ENCODE data around the gene TMEM259. TPM values are rescaled to one million over a fixed set of nuclear protein-coding genes. Genes with fewer than 3 reads are reported as not detected.

TMEM259 gene
- total and polyA plus RNA-seq, 2 of the 13 experiments (the other 11 are each of a cell fraction or from before 2014, with no cell fraction given): 64.7 to 164 TPM

DNA sequence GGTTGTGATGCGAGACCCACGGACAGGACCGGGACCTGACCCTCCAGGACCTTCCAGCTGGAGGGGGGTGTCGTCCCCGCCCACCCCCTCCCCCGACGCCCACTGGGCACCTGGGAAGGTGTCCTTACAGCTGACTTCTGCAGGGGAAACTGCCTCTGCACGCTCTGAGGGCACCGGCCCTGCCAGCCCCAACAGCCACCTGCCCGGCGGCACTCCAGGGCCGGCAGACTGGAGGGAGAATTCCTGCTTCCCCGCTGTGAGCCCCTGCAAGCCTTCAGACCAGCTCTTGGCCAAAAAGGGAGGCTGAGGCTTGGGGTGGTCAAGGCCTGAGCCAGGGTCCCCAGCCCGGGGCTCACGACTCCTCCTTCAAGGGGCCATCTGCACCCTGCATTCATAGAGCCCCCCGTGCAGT, 6.7 kb upstream of the TMEM259 start (continued):
- TF ChIP-seq ZNF431 (CRISPR knock-in tag; IDR thresholded peaks at IDR 0.05; ENCODE audit: borderline replicate concordance, low read depth): no peak
- TF ChIP-seq IRF9 (CRISPR knock-in tag; IDR thresholded peaks at IDR 0.05; ENCODE audit: borderline replicate concordance): no peak
- peak; percentile 26; the same call in 1 of the 2 replicates for TF ChIP-seq KDM5B (CRISPR knock-in tag; IDR thresholded peaks at IDR 0.05; ENCODE audit: borderline replicate concordance)
- TF ChIP-seq TBX2 (CRISPR knock-in tag; IDR thresholded peaks at IDR 0.05; ENCODE audit: borderline replicate concordance): no peak
- no peak for TF ChIP-seq SATB2 (CRISPR knock-in tag; IDR thresholded peaks at IDR 0.05)
- TF ChIP-seq IRX3 (CRISPR knock-in tag; IDR thresholded peaks at IDR 0.05; ENCODE audit: borderline replicate concordance, low read depth): no peak
- no peak for TF ChIP-seq MLX (CRISPR knock-in tag; IDR thresholded peaks at IDR 0.05)
- TF ChIP-seq RARG (CRISPR knock-in tag; IDR thresholded peaks at IDR 0.05; ENCODE audit: low read depth): no peak
- TF ChIP-seq DZIP1 (CRISPR knock-in tag; IDR thresholded peaks at IDR 0.05): peak; percentile 73; the same call in 1 of the 2 replicates
- no peak for TF ChIP-seq ZNF24 (IDR thresholded peaks at IDR 0.05)
- no peak for TF ChIP-seq ZNF30 (CRISPR knock-in tag; IDR thresholded peaks at IDR 0.05)
- no peak for TF ChIP-seq PRPF4 (IDR thresholded peaks at IDR 0.05; ENCODE audit: low read depth, low read length, poor library complexity, severe bottlenecking)
- TF ChIP-seq ZSCAN30 (CRISPR knock-in tag; IDR thresholded peaks at IDR 0.05): no peak
- no peak for TF ChIP-seq HNRNPLL (IDR thresholded peaks at IDR 0.05; ENCODE audit: low read depth, low read length, poor library complexity, severe bottlenecking)
- TF ChIP-seq, protein P1, sequence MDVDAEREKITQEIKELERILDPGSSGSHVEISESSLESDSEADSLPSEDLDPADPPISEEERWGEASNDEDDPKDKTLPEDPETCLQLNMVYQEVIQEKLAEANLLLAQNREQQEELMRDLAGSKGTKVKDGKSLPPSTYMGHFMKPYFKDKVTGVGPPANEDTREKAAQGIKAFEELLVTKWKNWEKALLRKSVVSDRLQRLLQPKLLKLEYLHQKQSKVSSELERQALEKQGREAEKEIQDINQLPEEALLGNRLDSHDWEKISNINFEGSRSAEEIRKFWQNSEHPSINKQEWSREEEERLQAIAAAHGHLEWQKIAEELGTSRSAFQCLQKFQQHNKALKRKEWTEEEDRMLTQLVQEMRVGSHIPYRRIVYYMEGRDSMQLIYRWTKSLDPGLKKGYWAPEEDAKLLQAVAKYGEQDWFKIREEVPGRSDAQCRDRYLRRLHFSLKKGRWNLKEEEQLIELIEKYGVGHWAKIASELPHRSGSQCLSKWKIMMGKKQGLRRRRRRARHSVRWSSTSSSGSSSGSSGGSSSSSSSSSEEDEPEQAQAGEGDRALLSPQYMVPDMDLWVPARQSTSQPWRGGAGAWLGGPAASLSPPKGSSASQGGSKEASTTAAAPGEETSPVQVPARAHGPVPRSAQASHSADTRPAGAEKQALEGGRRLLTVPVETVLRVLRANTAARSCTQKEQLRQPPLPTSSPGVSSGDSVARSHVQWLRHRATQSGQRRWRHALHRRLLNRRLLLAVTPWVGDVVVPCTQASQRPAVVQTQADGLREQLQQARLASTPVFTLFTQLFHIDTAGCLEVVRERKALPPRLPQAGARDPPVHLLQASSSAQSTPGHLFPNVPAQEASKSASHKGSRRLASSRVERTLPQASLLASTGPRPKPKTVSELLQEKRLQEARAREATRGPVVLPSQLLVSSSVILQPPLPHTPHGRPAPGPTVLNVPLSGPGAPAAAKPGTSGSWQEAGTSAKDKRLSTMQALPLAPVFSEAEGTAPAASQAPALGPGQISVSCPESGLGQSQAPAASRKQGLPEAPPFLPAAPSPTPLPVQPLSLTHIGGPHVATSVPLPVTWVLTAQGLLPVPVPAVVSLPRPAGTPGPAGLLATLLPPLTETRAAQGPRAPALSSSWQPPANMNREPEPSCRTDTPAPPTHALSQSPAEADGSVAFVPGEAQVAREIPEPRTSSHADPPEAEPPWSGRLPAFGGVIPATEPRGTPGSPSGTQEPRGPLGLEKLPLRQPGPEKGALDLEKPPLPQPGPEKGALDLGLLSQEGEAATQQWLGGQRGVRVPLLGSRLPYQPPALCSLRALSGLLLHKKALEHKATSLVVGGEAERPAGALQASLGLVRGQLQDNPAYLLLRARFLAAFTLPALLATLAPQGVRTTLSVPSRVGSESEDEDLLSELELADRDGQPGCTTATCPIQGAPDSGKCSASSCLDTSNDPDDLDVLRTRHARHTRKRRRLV (CRISPR knock-in tag; IDR thresholded peaks at IDR 0.05): 0 out of 2 replicates have a peak, but pooled peaks have one; percentile 6
- no peak for TF ChIP-seq RBAK (CRISPR knock-in tag; IDR thresholded peaks at IDR 0.05)
- TF ChIP-seq ZNF224 (CRISPR knock-in tag; IDR thresholded peaks at IDR 0.05): 0 out of 2 replicates have a peak, but pooled peaks have one; percentile 44
- no peak for TF ChIP-seq ZNF205 (CRISPR knock-in tag; IDR thresholded peaks at IDR 0.05)
- TF ChIP-seq MLLT10 (CRISPR knock-in tag; IDR thresholded peaks at IDR 0.05): no peak
- TF ChIP-seq ZNF615 (CRISPR knock-in tag; IDR thresholded peaks at IDR 0.05; ENCODE audit: borderline replicate concordance): no peak
- TF ChIP-seq ZNF670 (CRISPR knock-in tag; IDR thresholded peaks at IDR 0.05; ENCODE audit: borderline replicate concordance): no peak
- no peak for TF ChIP-seq ZNF10 (CRISPR knock-in tag; IDR thresholded peaks at IDR 0.05; ENCODE audit: borderline replicate concordance, low read depth)

All from HepG2 (cell line).